HS-5 (cell line): Measurements from ENCODE around the gene SLC35E3.

Experiments used
- DNase-seq: peaks from one replicate; pipeline ENCODE4 v3.0.0-alpha.2; 2012; ENCODE audit warnings: low read depth

Gene SLC35E3

DNA sequence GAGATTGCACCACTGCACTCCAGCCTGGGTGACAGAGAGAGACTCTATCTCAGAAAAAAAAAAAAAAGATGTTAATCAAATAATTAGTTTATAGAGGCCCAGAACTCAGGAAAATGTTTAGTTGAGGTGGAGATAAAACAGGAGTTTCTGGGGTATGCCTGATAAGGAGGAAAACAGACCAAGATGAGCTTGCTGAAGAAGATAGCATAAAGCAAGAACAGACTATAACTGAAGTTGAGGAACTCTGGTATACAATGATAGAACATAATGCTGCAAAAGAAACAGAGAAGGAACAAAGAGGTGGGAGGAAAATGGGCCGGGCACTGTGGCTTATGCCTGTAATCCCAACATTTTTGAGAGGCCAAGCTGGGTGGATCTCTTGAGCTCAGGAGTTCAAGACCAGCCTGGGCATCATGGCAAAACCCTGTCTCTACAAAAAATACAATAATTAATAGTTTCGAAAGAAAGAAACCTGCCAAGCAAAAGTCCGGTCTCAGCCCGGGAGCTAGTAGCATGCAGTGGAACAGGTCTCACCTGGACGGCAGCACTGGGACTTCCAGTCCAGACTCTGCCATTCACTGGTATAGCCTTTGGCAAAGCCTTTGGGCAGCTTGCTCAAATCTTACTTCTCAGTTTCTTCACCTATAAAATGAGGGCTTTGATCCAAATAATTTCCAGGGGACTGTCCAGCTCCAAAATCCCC lies 25.4 kb downstream of the SLC35E3 start:
- DNase-seq: no peak

GRCh38 chr12:68772714-68773113 lies 26.7 kb downstream of the SLC35E3 start:
- DNase-seq: no peak

DNA sequence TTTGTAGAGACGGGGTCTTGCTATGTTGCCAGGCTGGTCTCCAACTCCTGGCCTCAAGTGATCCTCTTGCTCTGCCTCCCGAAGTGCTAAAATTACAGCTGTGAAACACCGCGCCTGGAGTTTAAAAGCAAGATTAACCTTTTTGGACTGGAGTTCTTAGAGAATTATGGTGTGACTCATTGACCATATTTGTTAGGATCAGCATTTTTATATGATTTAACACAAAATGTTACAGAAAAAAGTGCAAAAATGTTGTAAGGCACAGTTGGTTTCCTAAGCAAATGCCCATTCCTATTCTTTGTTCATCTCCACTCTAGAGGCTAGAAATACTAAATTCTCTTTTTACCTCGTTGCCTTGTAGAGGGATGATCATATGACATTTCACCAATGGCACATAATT lies 27.6 kb downstream of the SLC35E3 start:
- DNase-seq: no peak

GRCh38 chr12:68775121-68775630 lies 29.2 kb downstream of the SLC35E3 start:
- no peak for DNase-seq

GRCh38 chr12:68776976-68777610 lies 31.1 kb downstream of the SLC35E3 start:
- DNase-seq: no peak

DNA sequence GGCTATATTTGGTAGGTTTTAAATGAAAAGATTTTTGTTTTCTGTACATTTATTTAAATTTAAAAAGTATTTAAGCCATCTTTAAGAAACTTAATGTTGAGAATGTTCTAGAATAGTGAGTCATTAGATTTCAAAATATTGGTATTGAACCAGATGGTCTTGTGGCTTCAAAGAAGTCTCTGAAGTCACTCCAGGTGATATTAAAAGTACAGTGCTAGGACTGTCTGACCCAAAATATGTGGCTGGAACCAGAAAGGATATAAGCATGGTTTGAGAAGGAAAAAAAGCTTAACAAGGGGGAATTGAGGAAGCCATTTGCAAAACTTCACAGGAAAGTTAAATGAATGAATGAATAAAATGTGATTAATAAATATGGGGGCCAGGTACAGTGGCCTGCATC lies 33.3 kb downstream of the SLC35E3 start:
- DNase-seq: no peak

DNA sequence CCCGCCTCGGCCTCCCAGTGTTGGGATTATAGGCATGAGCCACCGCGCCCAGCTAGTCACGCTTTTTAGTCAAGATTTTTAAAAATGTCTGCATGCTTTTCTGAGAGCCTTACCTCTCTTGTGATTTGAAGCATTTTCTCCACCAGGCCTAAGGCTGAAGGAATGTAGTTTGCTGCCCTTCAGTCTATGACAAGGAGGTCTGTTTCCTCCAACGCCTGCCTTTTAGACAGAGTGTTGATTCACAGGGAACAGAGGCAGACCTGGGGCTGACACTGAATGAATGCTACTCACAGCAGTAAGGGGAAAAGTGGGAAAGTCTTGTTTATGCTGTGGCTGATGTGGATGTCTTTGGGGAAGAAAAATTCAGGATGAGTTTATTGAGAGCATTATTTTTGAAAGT lies 34.8 kb downstream of the SLC35E3 start:
- no peak for DNase-seq

DNA sequence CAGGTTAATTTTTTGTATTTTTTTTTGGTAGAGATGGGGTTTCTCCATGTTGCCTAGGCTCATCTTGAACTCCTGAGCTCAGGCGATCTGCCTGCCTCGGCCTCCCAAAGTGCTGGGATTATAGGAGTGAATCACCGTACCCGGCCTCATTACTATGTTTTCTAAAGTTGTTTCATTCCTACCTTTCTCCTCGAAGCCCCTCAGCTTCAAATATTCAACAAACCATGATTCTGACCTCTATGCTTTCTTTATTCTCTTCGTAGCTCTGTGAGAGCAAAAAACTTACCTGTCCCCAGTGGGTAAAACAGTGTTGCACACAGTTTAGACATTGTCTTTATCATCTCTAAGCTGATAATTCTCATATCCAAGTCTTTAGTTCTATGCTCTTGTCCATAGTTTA lies 35.8 kb downstream of the SLC35E3 start:
- no peak for DNase-seq

GRCh38 chr12:68784015-68784414 lies 38.0 kb downstream of the SLC35E3 start:
- DNase-seq: no peak

- no peak for DNase-seq
Measured at GRCh38 chr12:68785358-68785757, 39.4 kb downstream of the SLC35E3 start.

GRCh38 chr12:68785823-68786222 lies 39.8 kb downstream of the SLC35E3 start:
- no peak for DNase-seq

DNA sequence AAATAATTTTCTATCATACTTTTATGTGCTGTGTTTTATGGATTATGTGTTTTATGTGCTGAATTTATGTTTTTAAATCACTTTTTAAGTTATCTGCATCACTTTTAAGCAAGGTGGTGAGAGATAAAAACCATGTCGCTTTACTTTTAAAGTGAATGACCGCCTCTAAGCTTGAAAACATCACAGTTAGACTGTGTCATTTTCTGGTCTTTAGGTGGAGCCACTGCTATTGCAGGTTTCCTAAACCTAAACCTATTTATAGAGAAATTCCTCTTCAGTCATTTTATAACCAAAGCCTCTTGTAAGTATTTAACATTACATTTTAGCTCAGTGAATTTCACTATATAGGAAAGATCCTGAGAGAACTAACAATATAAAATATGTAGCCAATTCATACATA lies 41.0 kb downstream of the SLC35E3 start:
- no peak for DNase-seq

GRCh38 chr12:68788554-68789143 lies 42.7 kb downstream of the SLC35E3 start:
- DNase-seq: no peak

GRCh38 chr12:68789144-68789878 lies 43.3 kb downstream of the SLC35E3 start:
- DNase-seq: no peak

GRCh38 chr12:68790081-68790951 lies 44.3 kb downstream of the SLC35E3 start:
- DNase-seq: no peak

DNA sequence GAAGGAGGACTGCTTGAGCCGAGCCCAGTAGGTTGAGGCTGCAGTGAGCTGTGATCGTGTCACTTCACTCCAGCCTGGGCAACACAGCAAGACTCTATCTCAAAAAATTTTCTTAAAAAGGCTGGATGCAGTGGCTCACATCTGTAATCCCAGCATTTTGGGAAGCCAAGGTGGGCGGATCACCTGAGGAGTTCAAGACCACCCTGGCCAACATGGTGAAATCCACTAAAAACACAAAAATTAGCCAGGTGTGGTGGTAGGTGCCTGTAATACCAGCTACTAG lies 44.9 kb downstream of the SLC35E3 start:
- DNase-seq: no peak

DNA sequence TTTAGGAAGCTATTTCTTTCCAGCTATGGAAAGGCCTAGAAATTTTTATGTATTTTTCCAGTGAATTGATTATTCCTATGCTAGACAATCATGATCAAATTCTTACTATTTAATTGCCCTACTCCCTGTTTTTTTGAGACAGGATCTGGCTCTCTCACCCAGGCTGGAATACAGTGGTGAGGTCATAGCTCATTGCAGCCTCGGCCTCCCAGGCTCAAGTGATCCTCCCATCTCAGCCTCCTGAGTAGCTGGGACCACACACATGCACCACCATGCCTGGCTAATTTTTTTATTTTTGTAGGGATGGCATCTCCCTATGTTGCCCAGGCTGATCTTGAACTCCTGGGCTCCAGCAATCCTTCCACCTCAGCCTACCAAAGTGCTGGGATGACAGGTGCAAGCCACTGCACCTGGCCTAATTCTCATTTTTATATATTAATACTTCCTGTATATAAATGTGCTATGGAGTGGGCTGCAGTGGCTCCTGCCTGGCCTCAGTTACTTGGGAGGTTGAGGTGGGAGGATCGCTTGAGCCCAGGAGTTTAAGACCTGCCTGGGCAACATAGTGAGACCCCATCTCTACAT lies 46.0 kb downstream of the SLC35E3 start:
- DNase-seq: no peak

DNA sequence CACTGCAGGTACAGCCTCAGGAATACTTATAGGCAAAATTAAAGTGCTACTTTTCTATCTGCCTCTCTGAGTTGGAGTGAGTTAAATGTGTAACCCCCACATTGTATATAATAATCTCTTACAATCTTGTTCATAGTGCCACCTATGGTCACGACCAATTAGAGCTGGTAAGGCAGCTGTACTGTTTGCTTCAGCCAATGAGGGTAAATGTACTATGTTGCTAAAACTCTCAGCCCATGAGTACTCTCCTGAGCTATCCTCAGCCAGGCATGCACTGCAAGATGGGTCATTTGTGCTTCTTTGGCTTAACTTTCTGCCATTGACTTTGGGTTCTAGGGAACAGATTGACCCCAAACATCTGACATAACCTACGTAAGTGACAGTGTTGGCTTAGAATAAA lies 47.0 kb downstream of the SLC35E3 start:
- DNase-seq: no peak

DNA sequence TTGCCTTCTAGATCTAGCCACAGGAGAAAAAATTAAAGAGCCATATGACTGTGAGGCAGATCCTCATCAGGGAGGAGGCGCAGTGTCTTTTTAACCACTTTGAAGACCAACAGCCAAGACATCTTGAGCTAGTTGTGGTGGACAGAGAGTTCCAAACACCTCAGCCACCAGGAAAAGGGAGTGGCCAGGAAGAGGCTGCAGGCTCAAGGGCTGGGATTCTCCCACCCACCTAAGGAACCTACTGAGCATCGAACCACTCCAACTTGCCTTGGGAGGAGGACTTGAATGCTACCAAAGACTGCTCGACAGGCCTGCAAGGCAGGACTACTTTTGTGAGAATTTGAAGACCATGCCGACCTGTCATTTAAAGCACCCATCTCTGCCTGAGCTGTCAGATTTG lies 47.5 kb downstream of the SLC35E3 start:
- no peak for DNase-seq

- DNase-seq: no peak
Measured at GRCh38 chr12:68793975-68794652, 48.1 kb downstream of the SLC35E3 start.

DNA sequence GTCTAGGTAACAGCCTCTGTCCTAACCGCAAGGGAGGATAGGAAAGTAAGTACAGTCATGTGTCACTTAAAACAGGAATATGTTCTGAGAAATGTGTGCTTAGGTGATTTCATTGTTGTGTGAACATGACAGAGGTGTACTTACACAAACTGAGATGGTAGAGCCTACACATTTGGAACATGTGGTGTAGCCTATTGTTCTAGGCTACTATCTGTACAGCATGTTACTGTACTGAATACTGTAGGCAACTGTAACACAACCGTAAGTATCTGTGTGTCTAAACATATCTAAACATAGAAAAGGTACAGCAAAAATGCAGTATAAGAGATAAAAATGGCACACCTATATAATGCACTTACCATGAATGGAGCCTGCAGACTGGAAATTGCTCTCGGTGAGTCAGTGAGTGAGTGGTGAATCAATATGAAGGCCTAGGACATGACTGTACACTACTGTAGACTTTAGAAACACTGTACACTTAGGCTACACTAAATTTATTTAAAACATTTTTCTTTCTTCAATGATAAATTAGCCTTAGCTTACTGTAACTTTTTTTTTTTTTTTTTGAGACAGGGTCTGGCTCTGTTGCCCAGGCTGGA lies 48.8 kb downstream of the SLC35E3 start:
- peak; percentile 73 for DNase-seq
